Fibroblast of mammary gland (primary cell): ENCODE measurements around the gene MYCN.
"Not testable (repeated sequence)": the region's sequence is repeated elsewhere in the genome, so short reads cannot be mapped to it uniquely, and the experiment has no call there.

Experiments
- DNase-seq: peaks from one replicate; pipeline ENCODE4 v3.0.0-alpha.2; 2010; ENCODE audit warnings: low read depth
- H3K4me3 ChIP-seq: 2 replicates; pipeline ENCODE4 v1.5.1; 2011; ENCODE audit warnings: low read depth, mild to moderate bottlenecking, low read length, moderate library complexity; ENCODE audit not compliant: control insufficient read depth
- TF ChIP-seq, protein P1 (sequence below): conservative IDR thresholded peaks from 2 replicates; pipeline ENCODE4 v1.5.1; 2011; ENCODE audit warnings: low read depth, low read length, inconsistent platforms; ENCODE audit not compliant: control insufficient read depth, insufficient read depth

The MYCN gene

DNA sequence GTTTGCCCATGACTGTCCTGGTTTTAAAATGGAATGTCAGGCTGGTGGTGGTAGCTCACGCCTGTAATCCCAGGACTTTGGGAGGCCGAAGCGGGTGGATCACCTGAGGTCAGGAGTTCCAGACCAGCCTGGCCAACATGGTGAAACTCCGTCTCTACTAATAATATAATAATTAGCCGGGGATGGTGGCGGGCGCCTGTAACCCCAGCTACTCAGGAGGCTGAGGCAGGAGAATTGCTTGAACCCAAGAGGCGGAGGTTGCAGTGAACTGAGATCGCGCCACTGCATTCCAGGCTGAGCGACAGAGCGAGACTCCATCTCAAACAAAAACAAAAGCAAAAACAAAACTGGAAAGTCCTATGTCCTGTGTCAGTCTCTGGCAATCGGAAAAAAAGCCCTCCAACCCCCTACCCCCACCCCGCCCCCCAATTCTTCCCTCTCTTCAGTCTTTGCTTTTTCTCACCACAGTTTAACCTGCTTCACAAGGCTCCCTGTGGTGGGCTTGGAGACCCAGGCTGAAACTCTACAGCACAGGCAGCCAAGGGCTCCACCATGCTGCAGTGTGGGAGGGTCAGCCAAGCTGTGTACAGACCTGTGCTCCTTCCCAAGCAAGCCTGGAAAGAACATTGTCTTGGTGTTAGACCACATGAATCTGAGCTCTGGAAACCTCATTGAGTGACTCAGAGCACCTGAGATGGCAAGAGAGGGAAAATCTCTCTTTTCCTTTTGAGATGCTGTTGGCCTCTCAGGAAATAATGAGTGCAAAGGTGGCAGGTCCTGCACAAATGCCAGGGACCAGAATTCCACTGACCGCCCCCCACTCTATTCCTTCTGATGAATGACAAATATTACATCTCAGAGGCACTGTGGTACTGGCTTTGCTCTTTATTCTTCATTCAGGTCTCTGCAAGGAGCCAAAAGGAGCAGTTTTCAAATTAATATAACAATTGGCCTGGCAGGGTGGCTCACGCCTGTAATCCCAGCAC is 16.7 kb downstream of the MYCN start:
- no peak overlapping the region for H3K4me3 ChIP-seq
- TF ChIP-seq, protein P1, sequence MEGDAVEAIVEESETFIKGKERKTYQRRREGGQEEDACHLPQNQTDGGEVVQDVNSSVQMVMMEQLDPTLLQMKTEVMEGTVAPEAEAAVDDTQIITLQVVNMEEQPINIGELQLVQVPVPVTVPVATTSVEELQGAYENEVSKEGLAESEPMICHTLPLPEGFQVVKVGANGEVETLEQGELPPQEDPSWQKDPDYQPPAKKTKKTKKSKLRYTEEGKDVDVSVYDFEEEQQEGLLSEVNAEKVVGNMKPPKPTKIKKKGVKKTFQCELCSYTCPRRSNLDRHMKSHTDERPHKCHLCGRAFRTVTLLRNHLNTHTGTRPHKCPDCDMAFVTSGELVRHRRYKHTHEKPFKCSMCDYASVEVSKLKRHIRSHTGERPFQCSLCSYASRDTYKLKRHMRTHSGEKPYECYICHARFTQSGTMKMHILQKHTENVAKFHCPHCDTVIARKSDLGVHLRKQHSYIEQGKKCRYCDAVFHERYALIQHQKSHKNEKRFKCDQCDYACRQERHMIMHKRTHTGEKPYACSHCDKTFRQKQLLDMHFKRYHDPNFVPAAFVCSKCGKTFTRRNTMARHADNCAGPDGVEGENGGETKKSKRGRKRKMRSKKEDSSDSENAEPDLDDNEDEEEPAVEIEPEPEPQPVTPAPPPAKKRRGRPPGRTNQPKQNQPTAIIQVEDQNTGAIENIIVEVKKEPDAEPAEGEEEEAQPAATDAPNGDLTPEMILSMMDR: no peak
- DNase-seq: no peak

DNA sequence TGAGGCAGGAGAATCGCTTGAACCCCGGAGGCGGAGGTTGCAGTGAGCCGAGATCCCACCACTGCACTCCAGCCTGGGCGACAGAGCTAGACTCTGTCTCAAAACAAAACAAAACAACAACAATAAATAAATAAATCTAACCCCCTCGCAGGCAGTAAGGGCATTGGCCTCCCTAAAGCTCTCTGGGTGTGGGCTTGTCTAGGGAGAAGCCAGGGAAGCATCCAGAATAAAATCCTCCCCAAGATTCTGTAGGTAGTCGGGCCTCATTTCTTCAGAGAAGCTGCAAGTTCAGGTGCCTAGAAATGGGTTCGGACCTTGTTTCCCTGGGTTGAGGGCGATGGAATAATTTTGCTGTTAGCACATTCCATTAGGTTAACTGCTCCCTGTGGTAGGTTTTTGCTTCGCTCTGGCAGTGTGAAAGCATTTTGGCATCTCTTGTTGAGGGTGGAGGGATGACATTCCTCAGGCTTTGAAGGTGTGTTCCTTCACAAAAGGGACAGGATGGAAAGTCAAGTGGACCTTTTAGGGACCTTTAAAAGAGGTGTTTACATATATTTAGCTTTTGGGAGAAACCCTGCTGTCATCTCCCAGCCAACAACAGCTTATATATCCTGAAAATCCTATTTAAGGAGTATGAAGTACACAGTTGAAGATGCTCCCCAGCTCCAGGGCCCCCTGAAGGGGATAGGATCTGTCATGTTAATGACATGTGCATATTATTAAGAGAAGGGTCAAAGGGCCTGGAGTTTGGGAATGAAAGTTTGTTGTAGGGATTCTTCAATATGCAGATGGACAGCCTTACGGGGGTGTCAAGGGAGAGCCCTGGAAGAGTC is 17.7 kb downstream of the MYCN start:
- DNase-seq: no peak
- no peak overlapping the region for H3K4me3 ChIP-seq

DNA sequence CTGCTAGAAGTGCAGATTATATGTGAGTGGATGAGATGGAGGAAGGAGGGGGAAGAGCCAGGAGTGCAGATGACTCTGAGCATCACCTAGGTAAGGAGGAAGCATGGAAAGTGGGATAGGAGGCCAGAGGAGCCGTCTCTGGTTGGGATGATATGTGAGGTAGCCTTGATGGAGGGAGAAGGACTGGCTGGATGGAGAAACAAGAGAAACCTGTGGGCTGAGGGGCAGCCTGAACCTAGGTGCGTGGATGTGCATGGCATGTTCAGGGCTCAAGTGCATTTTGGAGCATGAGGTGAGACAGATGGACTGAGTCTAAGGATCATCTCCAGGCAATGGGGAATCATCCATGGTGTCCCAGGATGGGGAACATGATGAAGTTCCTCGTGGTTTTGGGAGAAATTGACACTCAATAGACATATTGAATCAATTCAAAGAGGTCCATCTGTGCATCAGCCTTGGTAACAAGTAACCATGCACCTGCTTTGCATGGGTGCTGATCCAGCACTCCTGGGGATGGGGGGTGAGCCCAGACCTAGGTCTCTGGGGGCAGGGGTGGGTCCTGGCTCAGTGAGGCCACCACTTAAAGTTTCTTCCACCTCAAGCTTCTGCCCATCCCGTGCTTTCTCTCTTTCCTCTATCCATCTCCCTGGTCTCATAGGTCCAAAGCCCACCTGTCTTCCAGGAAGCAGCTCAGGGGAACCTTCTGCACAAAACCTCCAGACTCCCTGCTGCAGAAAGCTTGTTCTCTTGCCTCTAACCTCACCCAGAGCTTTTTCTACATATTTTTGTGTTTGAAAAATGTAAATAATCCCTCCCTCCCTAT is 19.2 kb downstream of the MYCN start:
- no peak overlapping the region for H3K4me3 ChIP-seq
- DNase-seq: no peak
- TF ChIP-seq, protein P1: no peak

More for the DNA sequence above, 17.7 kb downstream of the MYCN start:
- TF ChIP-seq, protein P1: no peak

DNA sequence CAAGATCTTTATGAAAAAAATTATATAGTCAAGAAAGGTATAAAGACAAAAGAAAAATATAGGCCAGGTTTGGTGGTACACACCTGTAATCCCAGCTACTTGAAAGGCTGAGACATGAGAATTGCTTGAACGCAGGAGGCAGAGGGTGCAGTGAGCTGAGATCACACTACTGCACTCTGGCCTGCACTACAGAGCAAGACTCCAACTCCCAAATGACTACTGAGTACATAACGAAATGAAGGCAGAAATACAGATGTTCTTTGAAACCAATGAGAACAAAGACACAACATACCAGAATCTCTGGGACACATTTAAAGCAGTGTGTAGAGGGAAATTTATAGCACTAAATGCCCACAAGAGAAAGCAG is 19.8 kb downstream of the MYCN start:
- H3K4me3 ChIP-seq, DNase-seq: not testable (repeated sequence)

DNA sequence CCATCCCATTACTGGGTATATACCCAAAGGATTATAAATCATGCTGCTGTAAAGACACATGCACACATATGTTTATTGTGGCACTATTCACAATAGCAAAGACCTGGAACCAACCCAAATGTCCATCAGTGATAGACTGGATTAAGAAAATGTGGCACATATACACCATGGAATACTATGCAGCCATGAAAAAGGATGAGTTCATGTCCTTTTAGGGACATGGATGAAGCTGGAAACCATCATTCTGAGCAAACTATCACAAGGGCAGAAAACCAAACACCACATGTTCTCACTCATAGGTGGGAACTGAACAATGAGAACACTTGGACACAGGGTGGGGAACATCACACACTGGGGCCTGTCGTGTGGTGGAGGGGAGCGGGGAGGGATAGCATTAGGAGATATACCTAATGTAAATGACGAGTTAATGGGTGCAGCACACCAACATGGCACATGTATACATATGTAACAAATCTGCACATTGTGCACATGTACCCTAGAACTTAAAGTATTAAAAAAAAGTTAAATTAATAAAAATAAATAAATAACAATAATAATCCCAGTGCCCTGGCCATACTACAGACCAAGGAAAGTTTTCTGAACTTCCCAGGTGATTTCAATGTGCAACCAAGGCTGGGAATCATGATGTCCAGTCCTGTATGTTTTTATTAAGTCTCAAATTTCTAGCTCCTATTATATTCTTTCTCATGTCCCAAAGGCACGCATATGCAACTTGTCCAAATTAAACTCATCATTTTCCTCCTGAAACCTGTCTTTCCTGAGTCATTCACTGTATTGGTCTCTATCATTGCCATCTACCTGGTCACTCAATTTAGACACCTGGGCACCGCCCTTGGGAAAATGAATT is 23.0 kb downstream of the MYCN start:
- not testable (repeated sequence) for H3K4me3 ChIP-seq, DNase-seq

DNA sequence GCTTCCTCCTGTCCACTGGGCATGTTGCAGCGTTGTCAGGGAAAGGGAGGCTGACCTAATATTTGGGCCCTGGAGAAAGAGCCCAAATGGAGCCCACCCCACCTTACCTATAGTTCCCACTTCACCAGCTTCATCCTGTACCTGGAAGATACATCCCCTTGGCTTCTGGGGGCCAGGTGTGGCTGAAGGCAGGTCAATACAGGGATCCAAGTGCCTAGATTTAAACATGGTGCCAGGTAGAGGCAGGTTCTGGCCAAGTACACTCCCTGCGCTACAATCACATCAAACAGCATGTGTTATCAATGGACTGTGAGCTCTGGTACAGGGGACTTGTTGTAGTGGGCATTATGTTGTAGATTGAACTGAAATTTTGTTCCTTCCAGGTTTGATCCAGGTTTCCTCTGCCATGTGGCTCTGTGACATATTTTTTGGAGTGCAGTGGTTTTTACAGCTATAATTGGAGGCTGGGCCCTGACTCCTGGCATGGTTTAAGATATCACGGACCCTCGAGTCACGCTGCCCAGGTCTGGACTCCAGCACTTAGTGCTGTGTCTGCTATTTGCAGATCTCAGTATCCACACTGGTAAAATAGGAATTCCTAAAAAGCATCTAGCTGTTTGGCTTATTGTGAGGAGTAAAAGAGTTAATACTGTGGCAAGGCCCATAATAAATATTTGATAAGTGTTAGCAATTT is 23.8 kb downstream of the MYCN start:
- TF ChIP-seq, protein P1: no peak
- DNase-seq: no peak

More for the DNA sequence above, 23.8 kb downstream of the MYCN start:
- H3K4me3 ChIP-seq: no peak overlapping the region
